Neutrophil (primary cell): ENCODE data around the gene SMIM41.

Source experiments
- H3K27ac ChIP-seq: fragments of 200-600 bp; sonication (generic); 2 replicates; pipeline ENCODE4 v1.5.1; 2016; ENCODE audit warnings: mild to moderate bottlenecking, moderate library complexity
- H3K27me3 ChIP-seq: fragments of 200-600 bp; sonication (generic); 2 replicates; pipeline ENCODE4 v1.6.0; 2016; ENCODE audit warnings: mild to moderate bottlenecking
- H3K36me3 ChIP-seq: fragments of 200-600 bp; sonication (generic); 2 replicates; pipeline ENCODE4 v1.5.1; 2017
- H3K4me1 ChIP-seq, 2 experiments: fragments of 200-600 bp in 1 of 2; sonication (generic) in 1 of 2; 1 replicate in 1 of 2; 2 replicates in 1 of 2; pipeline versions ENCODE4 v1.5.1 to v1.6.1; 2013 to 2016; ENCODE audit warnings: low read depth in 1 of 2, low read length in 1 of 2, mild to moderate bottlenecking in 1 of 2, moderate library complexity in 1 of 2; ENCODE audit not compliant: control insufficient read depth in 1 of 2, insufficient read depth in 1 of 2
- H3K4me3 ChIP-seq, 2 experiments: fragments of 200-600 bp in 1 of 2; sonication (generic) in 1 of 2; 1 replicate in 1 of 2; 2 replicates in 1 of 2; pipeline ENCODE4 v1.5.1; 2013 to 2016; ENCODE audit warnings: low read depth in 1 of 2, low read length in 1 of 2, mild to moderate bottlenecking in 1 of 2, moderate library complexity in 1 of 2
- H3K9me3 ChIP-seq: fragments of 200-600 bp; sonication (generic); 2 replicates; pipeline ENCODE4 v1.5.1; 2016
- CTCF ChIP-seq: fragments of 200-600 bp; sonication (generic); IDR thresholded peaks from 2 replicates; pipeline ENCODE4 v1.5.1; 2016; ENCODE audit warnings: antibody characterized with exemption

SMIM41 gene

GRCh38 chr12:52130711-52131110 lies 51.2 kb downstream of the SMIM41 start:
- no peak for TF ChIP-seq CTCF
- H3K27me3 ChIP-seq: peaks cover 36% of the 10 kb centered on the region
- H3K36me3 ChIP-seq: no peaks in the 10 kb centered on the region
- no peaks in the 10 kb centered on the region for H3K4me1 ChIP-seq
- H3K9me3 ChIP-seq: no peaks in the 10 kb centered on the region
- H3K27ac ChIP-seq: no peak overlapping the region
- no peak overlapping the region for H3K4me3 ChIP-seq

GRCh38 chr12:52132754-52133161 lies 53.3 kb downstream of the SMIM41 start:
- TF ChIP-seq CTCF: no peak

DNA sequence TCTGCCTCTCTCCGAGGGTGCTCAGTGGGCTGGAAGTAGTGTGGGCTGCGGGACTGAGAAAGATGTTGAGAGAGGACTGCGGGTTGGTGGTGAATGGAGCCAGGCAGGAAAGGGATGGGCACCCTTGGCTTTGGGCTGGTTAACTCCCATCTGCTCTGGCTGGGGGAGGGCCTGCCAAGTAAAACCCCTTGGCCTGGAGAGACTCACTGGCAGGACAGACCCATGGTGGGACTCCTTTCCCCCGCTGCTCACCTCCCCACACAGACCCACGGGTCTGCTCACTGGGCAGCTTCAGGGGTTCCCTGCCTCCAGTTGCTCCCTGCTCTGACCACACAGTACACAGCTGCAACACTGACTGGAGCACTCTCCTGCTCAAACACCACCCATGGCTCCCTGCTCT lies 58.2 kb downstream of the SMIM41 start:
- no peaks in the 10 kb centered on the region for H3K36me3 ChIP-seq
- H3K27me3 ChIP-seq: peaks cover 31% of the 10 kb centered on the region
- TF ChIP-seq CTCF: no peak
- no peak overlapping the region for H3K4me3 ChIP-seq
- no peak overlapping the region for H3K27ac ChIP-seq
- H3K4me1 ChIP-seq: no peaks in the 10 kb centered on the region
- no peaks in the 10 kb centered on the region for H3K9me3 ChIP-seq

More at GRCh38 chr12:52132754-52133161, 53.3 kb downstream of the SMIM41 start:
- Histone ChIP-seq H3K36me3 (no peaks in the 10 kb centered on the region), H3K9me3 (no peaks in the 10 kb centered on the region), H3K4me1 (no peaks in the 10 kb centered on the region), H3K4me3 (no peak overlapping the region), H3K27me3 (peaks cover 23% of the 10 kb centered on the region), H3K27ac (no peak overlapping the region)

DNA sequence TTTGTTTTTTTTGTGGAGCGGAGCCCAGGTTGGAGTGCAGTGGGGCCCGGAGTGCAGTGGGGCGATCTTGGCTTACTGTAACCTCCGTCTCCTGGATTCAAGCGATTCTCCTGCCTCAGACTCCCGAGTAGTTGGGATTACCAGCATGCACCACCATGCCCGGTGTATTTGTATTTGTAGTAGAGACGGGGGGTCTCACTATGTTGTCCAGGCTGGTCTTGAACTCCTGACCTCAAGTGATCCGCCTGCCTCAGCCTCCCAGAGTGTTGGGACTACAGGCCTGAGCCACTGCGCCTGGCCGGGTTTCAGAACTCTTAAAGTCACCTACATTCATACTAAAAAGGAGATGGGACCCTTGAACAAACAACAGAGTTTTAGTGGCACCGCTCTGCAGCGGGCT lies 59.6 kb downstream of the SMIM41 start:
- no peak overlapping the region for H3K4me3 ChIP-seq
- H3K27ac ChIP-seq: no peak overlapping the region
- no peaks in the 10 kb centered on the region for H3K36me3 ChIP-seq
- no peaks in the 10 kb centered on the region for H3K4me1 ChIP-seq
- TF ChIP-seq CTCF: no peak
- H3K27me3 ChIP-seq: peaks cover 27% of the 10 kb centered on the region
- H3K9me3 ChIP-seq: no peaks in the 10 kb centered on the region

DNA sequence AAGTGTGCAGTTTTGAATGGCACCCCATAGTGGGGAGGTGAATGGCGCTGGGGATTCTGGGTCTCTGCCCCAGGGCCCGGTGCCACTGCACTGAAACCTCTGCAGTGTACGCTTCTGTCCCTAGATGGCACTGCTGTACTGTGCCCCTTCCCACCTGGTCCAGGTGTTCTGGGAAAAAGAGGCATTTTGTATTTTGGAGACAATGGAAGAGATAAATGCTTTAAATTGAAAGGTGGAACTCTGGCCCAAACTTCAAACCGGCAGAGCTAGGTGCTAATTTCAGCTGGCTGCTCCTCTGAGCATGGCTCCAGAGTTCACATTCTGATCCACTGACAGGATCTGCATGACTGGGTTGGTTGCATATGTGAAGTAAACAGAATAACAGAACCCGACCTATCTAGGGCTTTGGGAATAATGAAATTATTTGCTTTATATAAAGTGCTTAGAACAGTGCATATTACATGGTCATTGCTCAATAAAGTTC lies 60.1 kb downstream of the SMIM41 start:
- H3K9me3 ChIP-seq: no peaks in the 10 kb centered on the region
- H3K27ac ChIP-seq: no peak overlapping the region
- no peaks in the 10 kb centered on the region for H3K36me3 ChIP-seq
- peaks cover 27% of the 10 kb centered on the region for H3K27me3 ChIP-seq
- no peaks in the 10 kb centered on the region for H3K4me1 ChIP-seq
- TF ChIP-seq CTCF: no peak
- no peak overlapping the region for H3K4me3 ChIP-seq

DNA sequence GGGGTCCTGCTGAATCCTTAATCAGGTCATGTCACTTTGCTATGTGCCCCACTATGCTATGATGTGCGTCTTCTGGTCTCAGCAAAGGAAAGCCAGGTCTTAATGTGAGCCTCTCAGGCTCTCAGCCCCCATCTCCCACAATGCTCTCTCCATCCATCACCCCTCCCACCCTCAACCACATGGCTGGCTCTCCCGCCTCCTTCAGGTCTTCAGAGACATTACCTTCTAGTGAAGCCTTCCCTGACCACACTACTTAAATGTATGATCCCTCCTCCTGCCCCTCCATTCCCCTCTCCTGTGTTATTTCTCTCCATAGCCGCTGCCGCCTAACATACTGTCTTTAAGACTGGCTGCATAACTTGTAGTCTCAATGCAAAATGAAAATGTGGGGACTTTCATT lies 61.8 kb downstream of the SMIM41 start:
- H3K4me3 ChIP-seq: no peak overlapping the region
- no peaks in the 10 kb centered on the region for H3K9me3 ChIP-seq
- no peak for TF ChIP-seq CTCF
- H3K36me3 ChIP-seq: no peaks in the 10 kb centered on the region
- no peaks in the 10 kb centered on the region for H3K4me1 ChIP-seq
- H3K27me3 ChIP-seq: peaks cover 27% of the 10 kb centered on the region
- H3K27ac ChIP-seq: no peak overlapping the region
